ENCODE results near the gene ZNF563.

GRCh38 chr19:12294249-12295158, 38.9 kb downstream of the ZNF563 start, which contains the start of gene ZNF44:
- TF ChIP-seq MYC (IDR thresholded peaks at IDR 0.05; ENCODE audit: low read depth, low read length) (no peak), MAX (IDR thresholded peaks at IDR 0.05; ENCODE audit: low read depth, low read length) (0 out of 2 replicates have a peak, but pooled peaks have one; percentile 14), CTCF (IDR thresholded peaks at IDR 0.05; ENCODE audit: low read depth, low read length) (no peak), POLR2A (IDR thresholded peaks at IDR 0.05; ENCODE audit: extremely low read depth, insufficient read length) (peak; percentile 18)

Data from NB4 (cell line).